GM19025 (cell line): ENCODE results near the gene TTC31.

Source experiments
- ATAC-seq: cut with Tn5 transposase; IDR thresholded peaks from one replicate; pipeline ENCODE4 v1.9.1; 2021; ENCODE audit warnings: mild to moderate bottlenecking, low read depth, moderate library complexity; ENCODE audit not compliant: unreplicated experiment

TTC31 gene

GRCh38 chr2:74503506-74504475 lies 20.9 kb downstream of the TTC31 start:
- no peak for ATAC-seq

DNA sequence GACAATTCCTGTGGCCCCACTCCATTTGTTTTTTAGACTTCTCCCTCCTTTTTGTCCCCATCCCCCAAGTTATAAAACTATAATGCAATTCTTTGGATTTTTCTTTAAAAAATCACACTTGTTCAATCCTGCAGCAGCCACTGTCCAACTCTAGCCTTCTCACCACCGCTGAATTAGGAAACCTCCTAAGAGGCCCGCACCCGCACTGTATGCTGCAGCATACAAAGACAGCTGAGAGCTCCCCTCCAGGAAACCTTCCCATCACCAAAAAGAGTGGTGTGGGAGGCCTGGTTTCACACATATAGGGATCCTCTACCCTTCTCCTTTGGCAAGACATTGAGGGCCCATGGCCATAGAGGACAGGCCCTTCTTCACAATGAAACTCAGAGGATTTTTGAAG lies 21.7 kb downstream of the TTC31 start:
- ATAC-seq, result no peak

- no peak for ATAC-seq
These were observed 22.8 kb downstream of the TTC31 start for GRCh38 chr2:74505448-74506246.

DNA sequence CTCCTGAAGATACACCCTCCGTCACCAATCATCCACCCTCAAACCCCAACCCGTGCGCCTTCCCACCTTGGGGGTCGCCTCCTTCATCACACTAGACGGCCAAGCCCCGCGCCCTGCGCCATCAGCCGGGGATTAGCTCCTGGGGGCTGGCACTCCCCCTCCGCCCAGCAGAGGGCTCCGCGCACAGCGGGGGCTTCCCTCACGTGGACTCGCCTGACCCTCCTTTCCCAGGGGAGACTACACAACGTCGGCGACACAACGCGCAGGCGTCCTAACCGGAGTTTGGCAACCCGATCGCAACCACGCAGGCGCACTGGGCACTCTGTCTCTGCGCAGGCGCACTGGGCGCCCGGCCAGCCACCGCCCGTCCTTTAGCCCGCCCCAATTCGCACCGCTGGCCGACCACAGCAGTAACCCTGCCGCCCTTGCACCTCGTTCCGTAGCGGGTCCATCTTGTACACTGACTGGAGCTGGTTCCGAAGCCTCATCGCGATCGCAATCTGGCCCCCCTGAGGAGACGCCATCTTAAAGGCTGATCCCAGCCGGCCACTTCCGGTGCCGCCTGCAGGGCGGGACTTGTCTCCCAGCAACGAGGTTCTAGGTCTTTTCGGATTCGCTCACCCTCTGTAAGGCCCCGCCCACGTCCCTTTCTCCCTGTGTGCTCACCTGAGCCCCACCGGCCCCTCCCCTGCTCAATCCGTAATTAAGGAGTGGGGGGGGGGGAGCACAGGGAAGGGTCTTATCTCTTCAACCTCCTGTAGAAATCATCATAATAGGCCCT lies 24.5 kb downstream of the TTC31 start, which contains the start of gene PCGF1:
PCGF1 (minus strand) TSS at position 551 of the 781 bp plus-strand sequence; CDS start at position 524, 27 bp downstream.
- ATAC-seq, result peak; percentile 79

DNA sequence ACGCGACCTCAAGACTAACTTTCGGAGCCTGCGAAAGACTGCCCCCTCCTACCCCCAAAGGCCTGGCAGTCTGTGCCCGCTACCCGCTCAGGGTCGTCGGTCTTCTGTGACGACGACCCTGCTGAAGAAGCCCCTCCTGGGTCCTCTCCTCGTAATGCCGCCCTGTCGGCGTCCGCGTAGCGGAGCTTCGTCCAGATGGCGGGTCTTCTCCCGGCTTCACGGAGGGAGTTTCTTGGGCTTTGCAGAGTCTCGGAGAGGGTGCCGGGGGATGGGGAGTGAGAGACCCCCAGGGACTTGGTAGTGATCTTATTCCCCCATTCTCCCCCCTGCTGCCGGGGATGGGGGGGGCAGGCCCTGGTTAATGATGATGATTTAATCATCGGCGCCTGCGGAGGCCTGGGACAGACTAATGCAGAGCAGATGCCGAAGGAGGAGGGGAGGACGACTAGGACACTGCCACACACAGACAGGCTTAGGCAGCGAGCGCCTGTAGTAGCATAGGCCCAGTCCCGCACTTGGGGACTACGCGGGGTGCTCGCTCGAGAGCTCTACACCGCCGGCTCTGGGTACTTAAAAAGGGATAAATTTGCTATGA lies 25.1 kb downstream of the TTC31 start:
- no peak for ATAC-seq

GRCh38 chr2:74510272-74510671 lies 27.4 kb downstream of the TTC31 start:
- ATAC-seq, result no peak

DNA sequence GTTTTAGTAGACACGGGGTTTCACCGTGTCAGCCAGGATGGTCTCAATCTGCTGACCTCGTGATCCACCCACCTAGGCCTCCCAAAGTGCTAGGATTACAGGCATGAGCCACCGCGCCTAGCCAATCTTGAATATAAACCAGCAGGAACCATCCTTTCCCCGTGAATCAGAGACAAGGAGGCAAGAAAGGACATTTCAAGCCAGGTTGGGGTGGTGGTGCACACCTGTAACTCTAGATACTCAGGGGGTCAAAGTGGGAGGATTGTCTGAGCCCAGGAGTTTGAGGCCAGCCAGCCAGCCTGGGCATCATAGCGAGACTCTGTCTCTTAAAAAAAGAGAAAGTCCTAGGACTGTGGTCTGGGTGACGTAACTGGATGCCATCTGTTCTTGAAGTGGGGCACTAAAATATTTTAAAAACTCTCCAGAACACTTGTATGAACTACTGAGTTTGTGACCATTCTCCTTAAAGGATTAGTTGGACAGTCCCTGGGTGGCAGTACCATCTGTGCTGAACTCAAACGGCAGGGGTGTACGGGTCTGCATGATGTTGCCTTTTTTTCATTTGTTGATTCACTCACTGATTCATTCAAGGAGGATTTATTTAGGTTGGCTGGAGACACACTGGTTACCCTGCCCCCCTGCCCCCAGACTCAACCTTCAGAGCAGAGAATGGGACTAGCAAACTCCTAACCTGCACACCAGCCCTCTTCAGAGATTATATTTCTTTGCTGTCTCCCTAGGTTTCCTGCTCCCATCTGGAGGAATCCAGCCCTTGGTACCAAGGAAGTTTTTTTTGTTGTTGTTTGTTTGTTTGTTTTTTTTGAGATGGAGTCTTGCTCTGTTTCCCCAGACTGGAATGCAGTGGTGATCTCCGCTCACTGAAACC lies 28.5 kb downstream of the TTC31 start:
- no peak for ATAC-seq

GRCh38 chr2:74512744-74513604 lies 30.1 kb downstream of the TTC31 start:
- ATAC-seq, result no peak

- ATAC-seq, result no peak
These were observed 30.9 kb downstream of the TTC31 start for GRCh38 chr2:74513605-74514367.

- ATAC-seq, result no peak
These were observed 31.7 kb downstream of the TTC31 start, which contains the start of gene TLX2 for GRCh38 chr2:74514368-74515270. Gene TLX2 (plus strand): TSS chr2:74514450. CDS start chr2:74514807, 357 bp downstream.

GRCh38 chr2:74515271-74515980 lies 32.5 kb downstream of the TTC31 start:
- peak; percentile 13 for ATAC-seq

DNA sequence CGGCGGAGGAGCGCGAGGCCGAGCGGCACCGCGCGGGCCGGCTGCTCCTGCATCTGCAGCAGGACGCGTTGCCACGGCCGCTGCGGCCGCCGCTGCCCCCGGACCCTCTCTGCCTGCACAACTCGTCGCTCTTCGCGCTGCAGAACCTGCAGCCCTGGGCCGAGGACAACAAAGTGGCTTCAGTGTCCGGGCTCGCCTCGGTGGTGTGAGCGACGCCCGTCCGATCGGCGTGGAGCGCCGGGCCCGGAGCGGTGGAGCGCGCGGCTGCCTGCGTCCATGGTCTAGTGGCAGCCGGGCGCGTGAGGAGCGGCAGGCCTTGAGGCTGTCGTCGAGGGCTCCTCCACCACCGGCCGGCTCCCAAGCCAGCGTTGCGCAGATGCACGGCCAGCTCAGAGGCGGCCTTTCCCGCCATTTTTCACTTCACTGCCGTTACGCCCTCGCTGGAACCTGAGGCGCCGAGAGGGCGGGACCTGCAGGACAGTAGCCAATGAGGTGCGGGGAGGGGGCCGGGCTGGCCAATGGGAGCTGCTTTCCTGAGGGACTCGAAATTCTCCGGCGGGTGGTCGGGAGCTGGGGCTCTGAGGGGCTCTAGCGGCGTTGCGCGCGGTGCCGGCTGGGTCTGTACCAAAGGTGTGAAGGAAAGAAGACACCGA lies 33.2 kb downstream of the TTC31 start:
- peak; percentile 75 for ATAC-seq

- ATAC-seq, result no peak
These were observed 33.8 kb downstream of the TTC31 start for GRCh38 chr2:74516650-74517049.

GRCh38 chr2:74522516-74522915 lies 39.6 kb downstream of the TTC31 start:
- ATAC-seq, result no peak

DNA sequence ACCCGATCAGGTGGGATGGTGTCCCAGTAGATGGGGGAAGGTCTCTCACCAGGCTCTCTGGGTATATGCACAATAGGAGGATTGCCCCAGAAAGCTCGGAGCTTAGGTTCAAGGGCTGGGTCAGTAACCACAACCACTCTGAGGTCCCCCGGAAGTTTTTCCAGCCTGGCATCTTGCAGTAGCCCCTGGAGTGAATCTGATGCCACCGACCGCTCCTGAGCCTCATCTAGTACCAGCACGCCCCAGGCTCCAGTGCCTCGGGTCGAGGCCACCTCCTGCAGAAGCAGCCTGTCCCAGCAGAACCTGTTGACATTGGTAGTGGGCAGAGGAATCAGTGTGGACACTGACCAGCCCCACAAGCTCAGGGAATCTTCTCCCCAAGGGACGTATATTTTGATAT lies 41.1 kb downstream of the TTC31 start:
- ATAC-seq, result no peak
